HG03558 (cell line): Measurements from ENCODE around the gene FAM135A.
"Not testable (repeated sequence)": the region's sequence is repeated elsewhere in the genome, so short reads cannot be mapped to it uniquely, and the experiment has no call there.

Experiments
- ATAC-seq: cut with Tn5 transposase; IDR thresholded peaks from one replicate; pipeline ENCODE4 v1.9.1; 2021; ENCODE audit warnings: moderate number of reproducible peaks; ENCODE audit not compliant: unreplicated experiment; ENCODE audit errors: extremely low read depth

Gene FAM135A

DNA sequence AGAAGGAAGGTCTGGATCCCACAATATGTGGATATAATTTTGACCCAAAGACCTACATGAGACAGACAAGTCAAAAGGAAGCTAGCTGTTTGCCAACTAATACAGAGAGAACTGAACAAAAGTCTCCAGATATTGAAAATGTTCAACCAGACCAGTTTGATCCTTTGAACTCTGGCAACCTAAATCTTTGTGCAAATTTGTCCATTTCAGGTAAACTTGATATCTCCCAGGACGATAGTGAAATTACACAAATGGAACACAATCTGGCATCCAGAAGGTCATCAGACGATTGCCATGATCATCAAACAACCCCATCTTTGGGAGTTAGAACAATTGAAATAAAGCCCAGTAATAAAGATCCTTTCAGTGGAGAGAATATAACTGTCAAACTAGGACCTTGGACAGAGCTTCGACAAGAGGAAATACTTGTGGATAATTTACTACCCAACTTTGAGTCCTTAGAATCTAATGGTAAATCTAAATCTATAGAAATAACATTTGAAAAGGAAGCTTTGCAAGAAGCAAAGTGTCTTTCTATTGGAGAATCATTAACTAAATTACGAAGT lies 111.5 kb downstream of the FAM135A start:
- ATAC-seq, result no peak

GRCh38 chr6:70527071-70527737 lies 113.9 kb downstream of the FAM135A start:
- no peak for ATAC-seq

DNA sequence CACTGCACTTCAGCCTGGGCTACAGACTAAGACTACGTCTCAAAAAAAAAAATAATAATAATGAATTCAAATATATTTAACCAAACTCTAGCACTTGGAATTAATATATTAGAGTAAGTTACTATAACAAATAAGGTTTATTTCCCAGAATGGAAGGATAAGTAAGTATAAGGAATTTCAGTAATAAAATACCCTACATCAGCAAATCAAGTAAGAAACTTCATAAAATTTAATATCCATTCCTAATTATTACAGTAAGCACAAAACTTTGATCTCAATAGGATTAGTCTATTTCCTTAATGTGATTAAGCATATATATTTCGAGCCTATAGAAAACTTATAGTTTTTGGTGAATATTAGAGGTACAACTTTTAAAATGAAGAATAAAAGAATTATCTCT lies 116.7 kb downstream of the FAM135A start:
- no peak for ATAC-seq

DNA sequence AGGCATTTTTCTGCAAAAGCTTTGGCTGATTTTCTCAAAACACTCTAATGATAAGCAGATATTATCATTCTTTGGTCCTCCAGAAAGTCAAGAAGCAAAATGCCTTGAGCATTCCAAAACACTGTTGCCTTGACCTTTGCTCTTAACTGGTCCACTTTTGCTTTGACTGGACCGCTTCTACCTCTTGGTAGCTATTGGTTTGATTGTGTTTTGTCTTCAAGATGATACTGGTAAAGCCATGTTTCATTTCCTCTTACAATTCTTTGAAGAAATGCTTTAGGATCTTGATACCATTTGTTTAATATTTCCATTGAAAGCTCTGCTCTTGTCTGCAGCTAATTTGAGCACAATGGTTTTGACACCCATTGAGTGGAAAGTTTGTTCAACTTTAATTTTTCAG lies 117.8 kb downstream of the FAM135A start:
- no peak for ATAC-seq

DNA sequence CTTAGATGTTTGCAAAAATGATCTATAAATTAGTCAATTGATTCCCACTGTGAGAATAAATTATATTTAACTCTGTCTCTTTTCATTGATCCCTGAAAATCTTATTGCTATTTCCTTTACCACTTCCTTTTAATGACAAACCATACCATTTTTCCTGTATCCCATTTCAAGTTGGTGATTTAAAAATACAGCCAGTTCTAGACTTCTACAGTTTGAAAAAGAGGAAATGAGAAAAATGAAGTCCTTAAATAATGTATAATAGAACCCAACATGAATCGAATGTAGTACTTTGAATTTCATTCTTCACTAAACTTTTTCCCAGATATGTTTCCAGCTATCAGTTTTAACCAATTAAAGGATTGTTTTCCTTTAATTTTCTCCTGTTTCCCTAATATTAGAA lies 124.0 kb downstream of the FAM135A start:
- ATAC-seq, result no peak

GRCh38 chr6:70538376-70538775 lies 125.1 kb downstream of the FAM135A start:
- peak; percentile 60 for ATAC-seq

GRCh38 chr6:70547313-70547712 lies 134.0 kb downstream of the FAM135A start:
- ATAC-seq, result no peak

GRCh38 chr6:70547905-70548304 lies 134.6 kb downstream of the FAM135A start:
- no peak for ATAC-seq

- no peak for ATAC-seq
These were observed 136.0 kb downstream of the FAM135A start for GRCh38 chr6:70549327-70549726.

DNA sequence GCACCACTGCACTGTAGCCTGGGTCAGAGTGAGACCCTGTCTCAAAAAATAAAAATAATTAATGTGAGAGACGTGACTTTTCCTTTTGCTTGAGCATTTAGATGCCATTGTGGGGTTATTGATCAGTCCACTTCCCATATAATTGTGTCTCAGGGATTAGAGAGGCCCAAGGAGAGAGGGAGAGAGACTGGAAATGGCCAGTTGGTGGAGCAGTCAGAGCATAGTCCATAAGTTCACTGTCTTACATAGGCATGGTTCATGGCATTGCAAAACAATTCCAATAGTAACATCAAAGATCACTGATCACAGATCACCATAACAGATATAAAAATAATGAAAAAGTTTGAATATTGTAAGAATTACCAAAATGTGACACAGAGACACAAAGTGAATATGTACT lies 138.3 kb downstream of the FAM135A start:
- no peak for ATAC-seq

DNA sequence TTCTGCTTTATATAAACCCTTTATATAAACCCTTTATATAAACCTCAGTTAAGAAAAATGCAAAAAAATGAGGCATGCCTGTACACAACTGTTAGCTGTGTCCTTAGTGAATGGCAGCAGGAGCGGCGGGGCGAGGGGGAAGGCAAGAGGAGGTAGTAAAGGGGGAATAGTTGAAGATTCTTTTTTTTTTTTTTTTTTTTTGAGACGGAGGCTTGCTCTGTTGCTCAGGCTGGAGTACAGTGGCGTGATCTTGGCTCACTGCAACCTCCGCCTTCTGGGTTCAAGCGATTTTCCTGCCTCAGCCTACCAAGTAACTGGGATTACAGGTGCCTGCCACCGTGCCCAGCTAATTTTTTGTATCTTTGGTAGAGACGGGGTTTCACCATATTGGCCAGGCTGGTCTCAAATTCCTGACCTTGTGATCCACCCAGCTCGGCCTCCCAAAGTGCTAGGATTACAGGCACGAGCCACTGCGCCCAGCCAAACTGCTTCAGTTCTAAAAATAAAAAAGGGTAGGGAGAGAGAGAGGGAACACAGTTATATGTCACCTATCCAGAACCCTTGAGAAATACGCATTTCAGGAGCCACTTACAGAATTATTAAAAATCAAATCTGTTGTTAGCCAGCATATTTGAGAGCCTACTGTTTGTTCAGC lies 139.1 kb downstream of the FAM135A start:
- ATAC-seq, result not testable (repeated sequence)

DNA sequence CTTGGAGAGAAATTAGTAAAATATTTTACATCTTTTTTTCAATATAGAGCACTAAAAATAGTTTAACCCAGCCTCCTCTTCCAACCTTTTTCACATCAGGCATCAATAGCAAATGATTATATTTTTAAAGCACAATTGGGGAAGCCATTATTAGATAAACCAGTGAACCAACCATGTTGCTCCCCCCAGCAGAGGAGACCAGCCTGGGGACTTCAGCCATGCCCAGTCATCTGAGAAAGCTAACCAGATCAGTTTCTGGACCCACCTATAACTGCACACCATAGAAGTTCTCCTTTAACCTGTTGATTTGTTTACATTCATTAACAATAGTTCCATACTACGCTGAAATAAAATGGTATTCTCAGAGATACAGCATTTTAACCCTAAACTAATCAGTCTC lies 139.7 kb downstream of the FAM135A start:
- ATAC-seq, result no peak

- ATAC-seq, result no peak
These were observed 144.7 kb downstream of the FAM135A start for GRCh38 chr6:70557998-70558397.

DNA sequence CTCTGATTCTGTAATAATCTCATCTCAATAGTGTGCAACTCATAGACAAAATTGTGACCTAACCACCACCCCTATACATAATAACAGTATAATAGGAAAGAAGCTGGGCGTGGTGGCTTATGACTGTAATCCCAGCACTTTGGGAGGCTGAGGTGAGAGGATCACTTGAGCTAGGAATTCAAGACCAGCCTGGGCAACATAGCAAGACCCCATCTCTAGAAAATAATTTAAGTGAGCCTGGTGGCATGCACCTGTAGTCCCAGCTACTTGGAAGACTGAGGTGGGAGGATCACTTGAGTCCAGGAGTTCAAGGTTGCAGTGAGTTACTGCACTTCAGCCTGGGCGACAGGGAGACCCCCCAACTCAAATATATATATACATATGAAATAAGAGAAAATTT lies 149.1 kb downstream of the FAM135A start:
- not testable (repeated sequence) for ATAC-seq

- no peak for ATAC-seq
These were observed 150.2 kb downstream of the FAM135A start for GRCh38 chr6:70563530-70563929.

- ATAC-seq, result peak; percentile 98
These were observed 153.6 kb downstream of the FAM135A start, which contains the start of gene SDHAF4 for GRCh38 chr6:70566751-70567382. Gene SDHAF4 (plus strand): TSS chr6:70566930. CDS start chr6:70566941, 11 bp downstream.

DNA sequence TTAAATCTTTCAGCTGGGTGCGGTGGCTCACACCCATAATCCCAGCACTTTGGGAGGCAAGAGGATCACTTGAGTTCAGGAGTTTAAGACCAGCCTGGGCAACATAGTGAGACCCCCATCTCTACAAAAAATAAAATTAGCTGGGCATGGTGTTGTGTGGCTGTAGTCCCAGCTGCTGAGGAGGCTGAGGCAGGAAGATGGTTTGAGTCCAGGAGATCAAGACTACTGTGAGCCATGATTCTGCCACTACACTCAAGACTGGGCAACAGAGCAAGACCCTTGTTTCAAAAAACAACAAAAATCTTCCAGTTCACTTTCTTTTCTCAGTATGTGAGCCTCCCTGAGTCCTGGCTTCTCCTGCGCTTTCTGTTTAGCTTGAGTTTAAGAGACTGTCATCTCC lies 161.3 kb downstream of the FAM135A start:
- ATAC-seq, result no peak

DNA sequence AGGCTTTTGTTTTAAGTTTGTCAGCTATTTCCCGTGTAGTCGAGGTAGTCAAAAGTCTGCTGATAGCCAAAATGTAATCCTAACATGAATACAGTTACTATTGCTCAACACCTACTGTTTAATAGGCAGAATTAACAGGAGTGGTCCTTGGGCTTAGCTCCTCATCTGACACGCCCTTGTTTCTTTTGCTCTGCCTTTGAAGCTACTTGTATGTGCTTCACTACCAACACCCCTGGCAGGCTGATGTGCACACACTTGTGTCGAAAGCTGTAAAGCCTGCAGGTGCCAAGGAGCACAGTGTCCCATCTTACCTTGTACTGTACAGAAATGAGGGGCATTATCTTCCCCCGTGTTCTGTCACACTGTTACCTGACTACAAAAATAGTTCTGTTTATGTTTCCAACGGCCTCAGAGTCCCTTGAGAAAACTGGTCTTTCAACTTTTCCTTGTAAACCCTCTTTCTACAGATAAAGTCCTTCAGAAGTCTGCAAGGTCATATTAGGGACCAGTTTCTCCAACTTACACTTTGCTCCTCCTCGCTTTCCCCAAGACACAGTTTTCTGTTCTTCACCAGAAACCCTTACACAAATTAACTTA lies 162.7 kb downstream of the FAM135A start:
- ATAC-seq, result no peak

DNA sequence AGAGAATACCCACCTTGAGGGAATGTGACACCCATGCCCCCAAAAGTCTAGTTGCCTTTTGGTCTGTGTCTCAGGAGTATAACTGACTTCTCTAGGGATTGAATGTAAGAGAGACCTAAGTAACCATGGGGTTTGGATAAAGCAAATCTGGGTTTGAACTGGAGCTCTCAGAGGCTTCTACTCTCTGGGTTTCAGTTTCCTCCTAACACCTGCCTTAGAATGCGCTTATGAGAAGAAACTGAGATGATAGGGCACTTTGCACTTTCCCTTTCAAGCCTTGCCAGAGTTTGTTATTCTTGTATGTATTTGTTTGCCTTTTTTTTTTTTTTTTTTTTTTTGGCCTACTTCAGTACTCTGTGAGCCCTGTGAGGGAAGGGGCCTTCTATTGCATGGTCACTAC lies 172.8 kb downstream of the FAM135A start:
- peak; percentile 86 for ATAC-seq

GRCh38 chr6:70590400-70590799 lies 177.1 kb downstream of the FAM135A start:
- ATAC-seq, result no peak
